ENCODE results near the gene CAMTA1.

- TF ChIP-seq ZNF384 (IDR thresholded peaks at IDR 0.05) (no peak), TARDBP (IDR thresholded peaks at IDR 0.05) (no peak), SP1 (IDR thresholded peaks at IDR 0.05) (no peak), ELF4 (IDR thresholded peaks at IDR 0.05) (no peak), FOXK2 (IDR thresholded peaks at IDR 0.05) (no peak), ARNT (IDR thresholded peaks at IDR 0.05) (no peak), LEF1 (IDR thresholded peaks at IDR 0.05; ENCODE audit: borderline replicate concordance) (no peak), PKNOX1 (IDR thresholded peaks at IDR 0.05) (no peak), NFRKB (IDR thresholded peaks at IDR 0.05) (no peak), BHLHE40 (IDR thresholded peaks at IDR 0.05; ENCODE audit: borderline replicate concordance) (no peak), HDGF (IDR thresholded peaks at IDR 0.05; ENCODE audit: borderline replicate concordance) (no peak), FOXM1 (IDR thresholded peaks at IDR 0.05; ENCODE audit: borderline replicate concordance) (no peak), SUZ12 (IDR thresholded peaks at IDR 0.05) (no peak), L3MBTL2 (conservative IDR thresholded peaks at IDR 0.05) (no peak)
Observed at GRCh38 chr1:6913086-6913485, 127.8 kb downstream of the CAMTA1 start.
